Hepatocyte (in vitro differentiated cells): ENCODE results near the gene TMEM272.

Experiments used
- EZH2 ChIP-seq: fragments of 200-600 bp; sonication (generic); IDR thresholded peaks from 2 replicates; pipeline ENCODE4 v1.6.1; 2016; ENCODE audit warnings: antibody characterized with exemption, mild to moderate bottlenecking, borderline replicate concordance
- EZH2phosphoT487 ChIP-seq: fragments of 200-600 bp; sonication (generic); IDR thresholded peaks from one replicate; pipeline ENCODE4 v1.6.1; 2018; ENCODE audit warnings: antibody characterized with exemption, mild to moderate bottlenecking, low read depth, moderate library complexity; ENCODE audit not compliant: unreplicated experiment, severe bottlenecking
- TF ChIP-seq, protein P1 (sequence below): fragments of 200-600 bp; sonication (generic); IDR thresholded peaks from 2 replicates; pipeline ENCODE4 v1.5.1; 2016; ENCODE audit warnings: antibody characterized with exemption, mild to moderate bottlenecking; ENCODE audit not compliant: poor library complexity

DNA sequence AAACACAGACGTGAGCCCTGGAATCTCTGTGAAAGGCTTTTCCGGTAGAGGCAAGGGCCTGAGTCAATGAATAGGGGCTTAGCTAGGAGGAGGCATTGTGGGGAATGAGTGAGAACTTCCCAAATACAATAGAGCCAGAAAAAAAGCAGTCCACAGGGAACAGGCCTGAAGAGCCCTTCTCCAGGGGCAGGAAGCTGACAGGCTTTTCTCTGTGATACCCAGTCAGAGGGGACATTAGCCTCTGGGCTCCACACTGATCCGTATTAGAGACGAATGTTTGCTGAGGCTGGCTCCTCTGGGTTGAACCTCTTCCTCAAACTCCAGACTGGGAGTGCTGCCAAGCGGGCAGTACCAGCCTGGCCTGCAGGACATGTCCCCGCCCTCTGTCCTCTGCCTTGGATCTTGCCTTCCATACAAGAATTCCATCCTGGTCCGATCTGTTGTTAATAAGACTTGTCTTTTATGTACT is 43.3 kb downstream of the TMEM272 start:
- TF ChIP-seq, protein P1, sequence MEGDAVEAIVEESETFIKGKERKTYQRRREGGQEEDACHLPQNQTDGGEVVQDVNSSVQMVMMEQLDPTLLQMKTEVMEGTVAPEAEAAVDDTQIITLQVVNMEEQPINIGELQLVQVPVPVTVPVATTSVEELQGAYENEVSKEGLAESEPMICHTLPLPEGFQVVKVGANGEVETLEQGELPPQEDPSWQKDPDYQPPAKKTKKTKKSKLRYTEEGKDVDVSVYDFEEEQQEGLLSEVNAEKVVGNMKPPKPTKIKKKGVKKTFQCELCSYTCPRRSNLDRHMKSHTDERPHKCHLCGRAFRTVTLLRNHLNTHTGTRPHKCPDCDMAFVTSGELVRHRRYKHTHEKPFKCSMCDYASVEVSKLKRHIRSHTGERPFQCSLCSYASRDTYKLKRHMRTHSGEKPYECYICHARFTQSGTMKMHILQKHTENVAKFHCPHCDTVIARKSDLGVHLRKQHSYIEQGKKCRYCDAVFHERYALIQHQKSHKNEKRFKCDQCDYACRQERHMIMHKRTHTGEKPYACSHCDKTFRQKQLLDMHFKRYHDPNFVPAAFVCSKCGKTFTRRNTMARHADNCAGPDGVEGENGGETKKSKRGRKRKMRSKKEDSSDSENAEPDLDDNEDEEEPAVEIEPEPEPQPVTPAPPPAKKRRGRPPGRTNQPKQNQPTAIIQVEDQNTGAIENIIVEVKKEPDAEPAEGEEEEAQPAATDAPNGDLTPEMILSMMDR, result no peak
- TF ChIP-seq EZH2phosphoT487 (no peak), EZH2 (no peak)
